GM12891 (cell line): ENCODE data around the gene BOD1.

Experiments
- DNase-seq: peaks from one replicate; pipeline ENCODE4 v3.0.0; 2011; ENCODE audit warnings: low spot score; ENCODE audit not compliant: insufficient read length
- FAIRE-seq: peaks from 2 replicates; lab custom pipeline; 2011; peaks lifted over from hg19 to GRCh38; lab: Jason Lieb, UNC
- PAX5 ChIP-seq: IDR thresholded peaks from 2 replicates; pipeline ENCODE4 v1.6.1; 2011; ENCODE audit warnings: low read length, moderate library complexity, mild to moderate bottlenecking; ENCODE audit not compliant: insufficient read depth, severe bottlenecking
- POLR2A ChIP-seq: IDR thresholded peaks from 2 replicates; pipeline ENCODE4 v1.6.1; 2011; ENCODE audit warnings: low read depth, low read length, control low read depth
- POLR2AphosphoS5 ChIP-seq: IDR thresholded peaks from 2 replicates; pipeline ENCODE4 v1.6.1; 2011; ENCODE audit warnings: low read depth, low read length, control low read depth
- POU2F2 ChIP-seq: IDR thresholded peaks from 2 replicates; pipeline ENCODE4 v1.6.1; 2011; ENCODE audit warnings: low read depth, mild to moderate bottlenecking, control low read depth, low read length, moderate library complexity
- SPI1 ChIP-seq: IDR thresholded peaks from 2 replicates; pipeline ENCODE4 v1.6.1; 2011; ENCODE audit warnings: low read depth, low read length, control low read depth
- TAF1 ChIP-seq: IDR thresholded peaks from 2 replicates; pipeline ENCODE4 v1.6.1; 2011; ENCODE audit warnings: low read depth, low read length, control low read depth

The BOD1 gene

DNA sequence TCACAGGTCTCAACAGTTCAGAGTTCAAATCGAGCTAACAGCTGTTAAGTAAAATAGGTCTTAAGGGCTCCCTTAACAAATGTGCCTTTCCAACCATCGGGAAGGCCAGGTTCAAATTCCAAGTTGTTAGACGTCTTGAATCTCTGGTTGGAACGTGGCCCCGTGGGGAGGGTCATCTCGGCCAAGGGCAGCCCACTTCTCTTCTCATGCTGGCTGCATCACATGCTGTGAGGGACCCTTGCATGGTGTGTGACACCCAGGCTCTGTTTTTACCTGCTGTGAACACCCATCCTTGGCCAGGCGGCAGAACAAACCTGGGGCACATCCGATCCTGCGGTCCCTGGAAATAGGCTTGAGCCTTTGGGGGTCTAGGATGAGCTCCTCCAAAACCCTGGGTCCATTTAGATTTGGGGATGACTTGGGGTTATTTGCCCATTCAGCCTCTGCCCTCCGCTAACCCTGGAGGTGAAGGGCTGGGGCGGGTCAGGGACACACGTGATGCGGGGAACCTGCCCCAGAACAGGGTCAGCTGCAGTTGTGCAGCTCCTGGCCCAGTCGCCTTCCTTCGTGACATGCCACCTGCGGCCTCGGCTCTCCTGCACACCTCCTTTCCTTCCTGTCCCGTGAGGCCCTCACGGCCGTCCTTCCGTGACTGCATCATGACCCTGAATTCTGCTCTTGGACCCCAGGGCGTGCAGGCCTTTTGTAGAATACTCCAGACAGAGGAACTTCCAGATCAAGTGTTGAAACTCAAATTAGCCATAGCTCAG is 45.9 kb downstream of the BOD1 start:
- DNase-seq: no peak
- FAIRE-seq: no peak

DNA sequence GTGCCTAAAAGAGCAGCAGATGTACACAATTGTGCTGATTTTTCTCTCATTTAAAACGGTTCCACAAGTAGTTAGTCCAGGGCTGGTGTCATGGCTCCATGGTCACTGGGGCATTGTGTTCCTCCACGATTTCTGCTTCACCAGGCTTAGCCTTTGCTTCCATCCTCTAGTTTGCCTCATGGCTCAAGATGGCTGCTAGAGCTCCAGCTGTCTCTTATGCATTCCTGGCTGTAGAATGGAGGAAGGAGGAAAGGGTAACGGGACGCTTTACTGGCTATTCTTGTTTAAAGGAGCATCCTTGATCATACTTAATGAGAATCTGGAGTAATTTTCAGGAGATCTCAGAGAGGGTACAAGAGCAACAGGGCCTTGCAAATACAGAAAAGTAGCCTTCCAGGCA is 47.7 kb downstream of the BOD1 start:
- DNase-seq: no peak
- no peak for FAIRE-seq
- no peak for TF ChIP-seq PAX5

More for the DNA sequence above, 45.9 kb downstream of the BOD1 start:
- no peak for TF ChIP-seq PAX5
- TF ChIP-seq POLR2AphosphoS5: no peak
- no peak for TF ChIP-seq POLR2A
- no peak for TF ChIP-seq SPI1
- no peak for TF ChIP-seq POU2F2
- TF ChIP-seq TAF1: no peak

DNA sequence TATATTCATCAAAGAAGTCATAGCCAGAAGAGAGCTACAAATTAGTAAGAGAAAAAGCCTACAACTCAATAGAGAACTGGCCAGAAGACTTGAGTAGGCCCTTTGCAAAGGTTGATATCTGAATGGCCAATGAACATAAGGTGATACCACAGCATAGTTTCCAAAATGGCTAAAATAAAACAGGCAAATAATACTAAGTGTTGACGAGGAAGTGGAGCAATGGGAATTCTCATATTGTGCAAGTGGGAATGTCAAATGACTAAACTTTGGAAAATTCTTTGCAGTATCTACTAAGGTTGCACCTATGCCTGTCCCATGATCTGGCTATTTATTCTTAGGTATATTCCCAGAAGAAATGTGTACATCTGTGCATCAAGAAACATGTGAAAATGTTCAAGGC is 48.3 kb downstream of the BOD1 start:
- no peak for DNase-seq
- FAIRE-seq: no peak
- TF ChIP-seq SPI1 (no peak), POU2F2 (no peak), TAF1 (no peak), PAX5 (no peak), POLR2AphosphoS5 (no peak), POLR2A (no peak)

DNA sequence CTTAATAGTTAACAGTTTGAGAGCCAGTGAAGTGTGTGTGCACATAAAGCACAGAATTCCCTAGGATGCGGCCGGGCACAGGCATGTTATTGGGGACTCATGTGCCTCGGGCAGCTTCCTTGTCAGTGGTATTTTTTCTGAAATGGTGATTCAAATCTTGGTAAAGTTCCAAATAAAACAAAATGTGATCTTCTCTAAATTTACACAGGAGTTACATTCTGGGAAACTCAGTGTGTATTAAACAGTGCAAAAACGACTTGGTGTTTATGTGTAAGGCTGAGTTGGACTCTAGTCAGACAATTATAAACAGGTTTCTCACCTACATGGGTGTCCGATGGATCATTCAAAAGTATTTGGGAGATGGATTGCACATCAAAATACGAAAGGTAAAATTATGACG is 48.9 kb downstream of the BOD1 start:
- DNase-seq: no peak
- TF ChIP-seq TAF1: no peak
- TF ChIP-seq POLR2A: no peak
- TF ChIP-seq SPI1: no peak
- TF ChIP-seq POU2F2: no peak
- no peak for TF ChIP-seq PAX5
- TF ChIP-seq POLR2AphosphoS5: no peak
- FAIRE-seq: no peak

DNA sequence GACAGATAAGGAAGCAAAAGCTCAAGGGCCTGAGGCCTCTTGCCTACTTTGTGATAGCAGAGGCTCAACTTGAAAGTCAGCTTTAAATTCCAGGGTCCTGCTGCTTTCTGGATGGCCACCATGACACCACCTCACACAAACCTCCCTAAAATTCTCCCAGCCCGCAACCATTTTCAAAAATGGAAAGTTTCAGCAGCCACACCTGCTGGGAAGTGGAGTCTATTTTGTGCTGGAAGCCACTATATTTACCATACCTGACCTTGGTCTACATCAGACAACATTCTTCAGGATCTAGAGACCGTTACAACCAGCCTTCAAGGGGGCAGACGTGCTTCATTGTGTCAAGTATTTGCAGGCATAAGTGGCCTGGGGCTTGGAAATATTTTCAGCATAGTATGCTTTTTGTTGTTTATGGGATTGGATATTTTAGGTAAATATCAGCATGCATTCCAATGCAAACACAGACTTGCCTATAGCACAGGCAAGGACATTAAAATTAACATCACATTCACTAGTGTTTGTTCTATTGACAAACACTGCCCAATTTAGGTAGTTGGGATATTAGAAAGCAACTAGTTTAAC is 50.9 kb downstream of the BOD1 start:
- DNase-seq (no peak), FAIRE-seq (no peak)
- TF ChIP-seq TAF1 (no peak), POLR2AphosphoS5 (no peak), POLR2A (no peak), PAX5 (no peak), POU2F2 (no peak), SPI1 (no peak)

DNA sequence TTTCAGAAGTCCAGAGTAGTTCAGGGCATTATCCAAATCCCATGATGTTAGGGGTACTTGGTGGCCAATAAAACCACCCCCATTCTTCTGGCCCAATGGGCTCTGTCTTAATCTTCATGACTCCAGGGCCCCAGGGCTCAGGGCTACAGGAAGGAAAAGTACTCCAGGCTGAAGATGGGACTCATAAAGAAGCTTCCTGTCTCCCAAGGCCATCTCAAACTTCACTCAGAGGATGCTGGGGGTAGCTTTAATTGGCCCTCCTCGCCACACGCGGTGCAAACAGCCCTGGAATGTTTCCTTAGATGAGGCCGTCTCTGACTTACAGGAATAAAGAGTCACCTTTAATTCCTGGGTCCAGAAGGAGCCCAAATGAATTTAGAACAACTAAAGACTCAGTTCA is 52.3 kb downstream of the BOD1 start:
- FAIRE-seq: no peak
- TF ChIP-seq PAX5 (no peak), POLR2AphosphoS5 (no peak), POU2F2 (no peak), TAF1 (no peak), POLR2A (no peak), SPI1 (no peak)
- DNase-seq: no peak

DNA sequence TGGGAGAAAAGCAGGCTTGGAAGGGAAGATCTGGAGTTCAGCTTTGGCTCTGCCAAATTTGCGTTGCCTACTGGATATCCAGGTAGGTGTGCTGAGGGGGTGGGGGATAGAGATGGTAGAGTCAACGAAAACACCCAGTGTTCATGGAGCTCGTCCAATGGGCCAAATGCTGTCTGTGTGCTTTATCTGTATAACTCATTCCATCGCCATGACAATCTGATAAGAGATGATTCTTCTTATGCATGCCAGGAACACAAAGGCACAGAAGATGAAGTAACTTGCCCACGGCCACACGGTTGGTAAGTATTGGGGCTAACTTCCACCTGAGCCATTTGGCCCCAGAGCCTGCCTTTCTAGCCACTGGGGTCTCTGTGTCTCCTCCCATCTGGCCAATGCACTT is 53.2 kb downstream of the BOD1 start:
- TF ChIP-seq PAX5: no peak
- no peak for TF ChIP-seq POLR2A
- TF ChIP-seq POLR2AphosphoS5: no peak
- no peak for TF ChIP-seq TAF1
- no peak for TF ChIP-seq SPI1
- TF ChIP-seq POU2F2: no peak

DNA sequence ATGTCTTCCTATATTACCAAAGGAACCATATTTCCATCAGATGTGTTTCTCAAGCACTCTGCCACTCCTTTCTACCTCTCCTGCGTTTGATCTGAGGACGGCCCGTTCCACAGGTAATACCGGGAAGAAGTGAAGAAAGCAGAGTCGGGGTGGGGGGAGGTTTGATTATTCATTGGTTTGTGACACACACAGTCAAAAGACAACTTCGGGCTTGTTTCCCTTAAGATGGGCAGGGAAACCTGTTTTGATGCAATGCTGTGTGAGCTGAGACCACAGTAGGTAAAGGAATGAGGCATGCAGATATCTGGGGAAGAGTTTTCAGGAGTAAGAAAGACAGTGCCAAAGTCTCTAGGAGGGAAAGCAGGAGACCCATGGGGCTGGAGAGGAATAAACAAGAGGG is 54.0 kb downstream of the BOD1 start:
- DNase-seq (no peak), FAIRE-seq (no peak)
- TF ChIP-seq POLR2A (no peak), TAF1 (no peak), POLR2AphosphoS5 (no peak)

More for the DNA sequence above, 53.2 kb downstream of the BOD1 start:
- DNase-seq (no peak), FAIRE-seq (no peak)
